Nephron (organoid): ENCODE results near the gene SLC7A14.

Experiments used
- H3K27ac Mint-ChIP-seq, 3 experiments: 2 replicates each; pipeline ENCODE4 v1.8.0; 2020; ENCODE audit warnings: mixed read lengths in 3 of 3, mild to moderate bottlenecking in 2 of 3, moderate library complexity in 1 of 3
- H3K27me3 Mint-ChIP-seq: 2 replicates; pipeline ENCODE4 v1.8.0; 2021; ENCODE audit warnings: low read depth, mild to moderate bottlenecking, moderate library complexity, mixed read lengths
- H3K36me3 Mint-ChIP-seq: 2 replicates; pipeline ENCODE4 v1.8.0; 2020; ENCODE audit warnings: low read depth, mixed read lengths
- H3K4me1 Mint-ChIP-seq: 2 replicates; pipeline ENCODE4 v1.8.0; 2020; ENCODE audit warnings: mixed read lengths
- H3K4me3 Mint-ChIP-seq, 3 experiments: 2 replicates each; pipeline ENCODE4 v1.8.0; 2020; ENCODE audit warnings: mild to moderate bottlenecking in 3 of 3, mixed read lengths in 3 of 3, moderate library complexity in 2 of 3
- H3K9me3 Mint-ChIP-seq: 2 replicates; pipeline ENCODE4 v1.8.0; 2020; ENCODE audit warnings: mixed read lengths
- CTCF ChIP-seq, 3 experiments: fragments of 200-600 bp; sonication (generic); IDR thresholded peaks; one replicate each; pipeline ENCODE4 v1.5.0; 2021; ENCODE audit warnings: antibody characterized with exemption in 3 of 3; ENCODE audit not compliant: unreplicated experiment in 3 of 3

The SLC7A14 gene

GRCh38 chr3:170508839-170509238 lies 77.0 kb downstream of the SLC7A14 start:
- Mint-ChIP-seq H3K9me3 (no peaks in the 10 kb centered on the region), H3K27me3 (peaks cover 4% of the 10 kb centered on the region), H3K4me1 (peaks cover 19% of the 10 kb centered on the region), H3K4me3 (no peak overlapping the region), H3K36me3 (no peaks in the 10 kb centered on the region), H3K27ac (no peak overlapping the region)
- TF ChIP-seq CTCF (IDR thresholded peaks at IDR 0.05; ENCODE audit: unreplicated experiment in 3 of 3): no peak

- Mint-ChIP-seq H3K27ac (no peak overlapping the region), H3K36me3 (no peaks in the 10 kb centered on the region), H3K9me3 (no peaks in the 10 kb centered on the region), H3K4me3 (no peak overlapping the region), H3K27me3 (peaks cover 4% of the 10 kb centered on the region), H3K4me1 (peaks cover 19% of the 10 kb centered on the region)
- TF ChIP-seq CTCF (IDR thresholded peaks at IDR 0.05; ENCODE audit: unreplicated experiment in 3 of 3): no peak
Measured at GRCh38 chr3:170508291-170508690, 77.6 kb downstream of the SLC7A14 start.

GRCh38 chr3:170507063-170507462 lies 78.8 kb downstream of the SLC7A14 start:
- H3K9me3 Mint-ChIP-seq: no peaks in the 10 kb centered on the region
- TF ChIP-seq CTCF (IDR thresholded peaks at IDR 0.05; ENCODE audit: unreplicated experiment in 3 of 3): no peak
- peaks cover 30% of the 10 kb centered on the region for H3K4me1 Mint-ChIP-seq
- H3K27ac Mint-ChIP-seq: peak overlapping the region in 2 of 3 experiments; percentile 12 to 62
- H3K27me3 Mint-ChIP-seq: peaks cover 4% of the 10 kb centered on the region
- no peaks in the 10 kb centered on the region for H3K36me3 Mint-ChIP-seq
- no peak overlapping the region for H3K4me3 Mint-ChIP-seq

- no peaks in the 10 kb centered on the region for H3K36me3 Mint-ChIP-seq
Measured at GRCh38 chr3:170506556-170506955, 79.3 kb downstream of the SLC7A14 start.

GRCh38 chr3:170502297-170502696 lies 83.6 kb downstream of the SLC7A14 start:
- Mint-ChIP-seq H3K4me3 (no peak overlapping the region), H3K27me3 (peaks cover 11% of the 10 kb centered on the region), H3K27ac (peak overlapping the region in 2 of 3 experiments; percentile 54 to 73), H3K36me3 (no peaks in the 10 kb centered on the region), H3K4me1 (peaks cover 46% of the 10 kb centered on the region), H3K9me3 (no peaks in the 10 kb centered on the region)
- TF ChIP-seq CTCF (IDR thresholded peaks at IDR 0.05; ENCODE audit: unreplicated experiment in 3 of 3): no peak

More at GRCh38 chr3:170506556-170506955, 79.3 kb downstream of the SLC7A14 start:
- Mint-ChIP-seq H3K27ac (peak overlapping the region; percentile 12 to 62 (median 22)), H3K27me3 (peaks cover 8% of the 10 kb centered on the region), H3K4me1 (peaks cover 35% of the 10 kb centered on the region), H3K9me3 (no peaks in the 10 kb centered on the region), H3K4me3 (no peak overlapping the region)
- TF ChIP-seq CTCF (IDR thresholded peaks at IDR 0.05; ENCODE audit: unreplicated experiment in 3 of 3): no peak

- H3K36me3 Mint-ChIP-seq: no peaks in the 10 kb centered on the region
- H3K27me3 Mint-ChIP-seq: peaks cover 10% of the 10 kb centered on the region
- no peak overlapping the region for H3K4me3 Mint-ChIP-seq
- H3K27ac Mint-ChIP-seq: peak overlapping the region in 2 of 3 experiments; percentile 66 to 73
- no peaks in the 10 kb centered on the region for H3K9me3 Mint-ChIP-seq
- no peak for TF ChIP-seq CTCF (IDR thresholded peaks at IDR 0.05; ENCODE audit: unreplicated experiment in 3 of 3)
- peaks cover 40% of the 10 kb centered on the region for H3K4me1 Mint-ChIP-seq
Measured at GRCh38 chr3:170500995-170501394, 84.9 kb downstream of the SLC7A14 start.
